CD8-positive, alpha-beta memory T cell (primary cell): ENCODE results near the gene NACC2. TPM values are rescaled to one million over a fixed set of nuclear protein-coding genes. Genes with fewer than 3 reads are reported as not detected.
A peak's percentile ranks its signal among the peaks of the same experiment; 100 is the strongest.

Source experiments
- CTCF ChIA-PET: fragments of 350-600 bp; sonication (Branson Sonifier 250); formaldehyde crosslinking; loops from one replicate; lab custom pipeline; 2021; ENCODE audit warnings: antibody characterized with exemption; lab: Charles Lee
- POLR2A ChIA-PET: fragments of 350-600 bp; sonication (Branson Sonifier 250); formaldehyde crosslinking; loops from one replicate; lab custom pipeline; 2021; ENCODE audit warnings: antibody characterized with exemption; lab: Charles Lee
- DNase-seq, 5 donors: peaks; one replicate each; pipeline versions ENCODE4 v3.0.0 to v3.0.0-alpha.2; 2020 to 2022; ENCODE audit warnings: mixed read lengths in 1 of 5
- H3K27ac ChIP-seq: one replicate; pipeline ENCODE4 v1.7.0; 2013; ENCODE audit warnings: low read depth, mild to moderate bottlenecking, low read length, moderate library complexity
- H3K27me3 ChIP-seq: 2 replicates; pipeline ENCODE4 v1.7.0; 2013; ENCODE audit warnings: low read length, mild to moderate bottlenecking; ENCODE audit not compliant: insufficient read depth, poor library complexity, severe bottlenecking
- H3K36me3 ChIP-seq: 2 replicates; pipeline ENCODE4 v1.7.0; 2013; ENCODE audit warnings: mild to moderate bottlenecking, low read length, moderate library complexity; ENCODE audit not compliant: insufficient read depth
- H3K4me1 ChIP-seq: 2 replicates; pipeline ENCODE4 v1.7.0; 2013; ENCODE audit warnings: mild to moderate bottlenecking, low read length, moderate library complexity; ENCODE audit not compliant: insufficient read depth
- H3K4me3 ChIP-seq: 2 replicates; pipeline ENCODE4 v1.7.0; 2013; ENCODE audit warnings: mild to moderate bottlenecking, low read length
- H3K9me3 ChIP-seq: 2 replicates; pipeline ENCODE4 v1.7.0; 2013; ENCODE audit warnings: mild to moderate bottlenecking, low read length
- H3K27ac Mint-ChIP-seq, 8 donors: one replicate each; pipeline ENCODE4 v1.8.0; 2020 to 2021; ENCODE audit warnings: mixed read lengths in 8 of 8, mild to moderate bottlenecking in 6 of 8, inconsistent platforms in 3 of 8, moderate library complexity in 3 of 8
- H3K27me3 Mint-ChIP-seq, 2 donors: one replicate each; pipeline ENCODE4 v1.8.0; 2020 to 2021; ENCODE audit warnings: mixed read lengths in 2 of 2, mild to moderate bottlenecking in 1 of 2, moderate library complexity in 1 of 2
- H3K36me3 Mint-ChIP-seq, 3 donors: one replicate each; pipeline ENCODE4 v1.8.0; 2020 to 2021; ENCODE audit warnings: mixed read lengths in 3 of 3, inconsistent platforms in 1 of 3, mild to moderate bottlenecking in 1 of 3
- H3K4me1 Mint-ChIP-seq, 3 donors: one replicate each; pipeline ENCODE4 v1.8.0; 2020 to 2021; ENCODE audit warnings: mixed read lengths in 3 of 3, inconsistent platforms in 1 of 3, mild to moderate bottlenecking in 1 of 3
- H3K4me3 Mint-ChIP-seq, 7 donors: one replicate each; pipeline ENCODE4 v1.8.0; 2020 to 2021; ENCODE audit warnings: mixed read lengths in 7 of 7, mild to moderate bottlenecking in 6 of 7, moderate library complexity in 4 of 7, inconsistent platforms in 2 of 7
- H3K9me3 Mint-ChIP-seq, 5 donors: one replicate each; pipeline ENCODE4 v1.8.0; 2020 to 2022; ENCODE audit warnings: mixed read lengths in 5 of 5, mild to moderate bottlenecking in 3 of 5, moderate library complexity in 2 of 5, inconsistent platforms in 1 of 5
- polyA plus RNA-seq: library from polyadenylated mRNA; unstranded; fragments of 300-500 nt; fragmentation: Illumina TruSeq; gene quantifications from one replicate; pipeline ENCODE4 v1.2.3, GENCODE V29; 2021
- total RNA-seq, 2 experiments: library from RNA; stranded (reverse); gene quantifications; one replicate each; pipeline ENCODE4 v1.2.3, GENCODE V29; 2021

Gene NACC2
- total and polyA plus RNA-seq, 3 experiments from 2014 or later: 2.9 to 9.1 (median 9.0) TPM

- no peaks in the 10 kb centered on the region for H3K9me3 ChIP-seq
- H3K27ac ChIP-seq: no peak overlapping the region
- no peaks in the 10 kb centered on the region for H3K36me3 ChIP-seq
- H3K27me3 ChIP-seq: peaks cover 8% of the 10 kb centered on the region
- Mint-ChIP-seq H3K9me3 (no peaks in the 10 kb centered on the region), H3K27ac (no peak overlapping the region), H3K4me1 (no peaks in the 10 kb centered on the region), H3K4me3 (no peak overlapping the region), H3K36me3 (no peaks in the 10 kb centered on the region), H3K27me3 (peaks cover 12 to 20% of the 10 kb centered on the region in 2 donors)
- CTCF ChIA-PET: interaction anchor here (0.7 kb wide), 1 partner anchor 12 kb away, joined by 3 read pairs; no protein-coding TSS in a partner anchor
- H3K4me3 ChIP-seq: no peak overlapping the region
- POLR2A ChIA-PET: no interaction called here
- no peak for DNase-seq
- H3K4me1 ChIP-seq: no peaks in the 10 kb centered on the region
These were observed 45.0 kb upstream of the NACC2 start for GRCh38 chr9:136140046-136140445.

DNA sequence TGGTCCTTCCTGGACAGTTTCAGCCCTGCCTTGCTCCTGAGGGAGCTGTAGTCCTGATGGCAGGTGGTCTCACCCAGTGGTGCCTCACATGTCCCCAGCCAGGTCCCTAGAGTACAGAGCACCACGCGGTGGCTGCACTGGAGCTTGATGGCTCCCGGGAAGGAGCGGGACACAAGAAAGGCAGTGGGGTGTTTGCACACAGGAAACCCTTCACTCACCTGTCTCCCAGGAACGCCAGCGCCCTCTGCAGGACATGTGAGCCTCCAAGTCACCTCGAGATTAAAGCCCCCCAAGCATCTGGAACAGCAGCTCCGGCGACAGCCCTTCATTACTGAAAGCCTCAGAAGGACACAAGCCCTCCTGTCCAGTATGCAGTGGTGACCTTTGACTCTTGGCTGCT, 43.5 kb upstream of the NACC2 start:
- H3K27me3 ChIP-seq: peaks cover 4% of the 10 kb centered on the region
- H3K4me3 ChIP-seq: no peak overlapping the region
- no peaks in the 10 kb centered on the region for H3K36me3 ChIP-seq
- DNase-seq: peak in 3 of 5 donors; percentile 15 to 31 (median 23)
- H3K4me1 ChIP-seq: no peaks in the 10 kb centered on the region
- H3K36me3 Mint-ChIP-seq: peaks cover 0 to 3% (median 0%) of the 10 kb centered on the region in 3 donors
- H3K9me3 Mint-ChIP-seq: no peaks in the 10 kb centered on the region
- H3K9me3 ChIP-seq: no peaks in the 10 kb centered on the region
- no peak overlapping the region for H3K27ac ChIP-seq
- POLR2A ChIA-PET: no interaction called here
- CTCF ChIA-PET: no interaction called here
- H3K4me3 Mint-ChIP-seq: no peak overlapping the region
- peaks cover 0 to 9% (median 4%) of the 10 kb centered on the region in 3 donors for H3K4me1 Mint-ChIP-seq
- no peak overlapping the region for H3K27ac Mint-ChIP-seq
- peaks cover 19 to 20% of the 10 kb centered on the region in 2 donors for H3K27me3 Mint-ChIP-seq

GRCh38 chr9:136137321-136138265, 42.5 kb upstream of the NACC2 start:
- Histone ChIP-seq H3K4me3 (no peak overlapping the region), H3K9me3 (no peaks in the 10 kb centered on the region), H3K4me1 (no peaks in the 10 kb centered on the region), H3K27me3 (peaks cover 4% of the 10 kb centered on the region), H3K27ac (no peak overlapping the region), H3K36me3 (no peaks in the 10 kb centered on the region)
- peaks cover 0 to 3% (median 0%) of the 10 kb centered on the region in 3 donors for H3K36me3 Mint-ChIP-seq
- H3K9me3 Mint-ChIP-seq: no peaks in the 10 kb centered on the region
- no peak overlapping the region for H3K27ac Mint-ChIP-seq
- ChIA-PET POLR2A (no interaction called here), CTCF (no interaction called here)
- H3K4me1 Mint-ChIP-seq: peaks cover 0 to 10% (median 4%) of the 10 kb centered on the region in 3 donors
- H3K4me3 Mint-ChIP-seq: no peak overlapping the region
- no peak for DNase-seq
- H3K27me3 Mint-ChIP-seq: peaks cover 21% of the 10 kb centered on the region in 2 donors

DNA sequence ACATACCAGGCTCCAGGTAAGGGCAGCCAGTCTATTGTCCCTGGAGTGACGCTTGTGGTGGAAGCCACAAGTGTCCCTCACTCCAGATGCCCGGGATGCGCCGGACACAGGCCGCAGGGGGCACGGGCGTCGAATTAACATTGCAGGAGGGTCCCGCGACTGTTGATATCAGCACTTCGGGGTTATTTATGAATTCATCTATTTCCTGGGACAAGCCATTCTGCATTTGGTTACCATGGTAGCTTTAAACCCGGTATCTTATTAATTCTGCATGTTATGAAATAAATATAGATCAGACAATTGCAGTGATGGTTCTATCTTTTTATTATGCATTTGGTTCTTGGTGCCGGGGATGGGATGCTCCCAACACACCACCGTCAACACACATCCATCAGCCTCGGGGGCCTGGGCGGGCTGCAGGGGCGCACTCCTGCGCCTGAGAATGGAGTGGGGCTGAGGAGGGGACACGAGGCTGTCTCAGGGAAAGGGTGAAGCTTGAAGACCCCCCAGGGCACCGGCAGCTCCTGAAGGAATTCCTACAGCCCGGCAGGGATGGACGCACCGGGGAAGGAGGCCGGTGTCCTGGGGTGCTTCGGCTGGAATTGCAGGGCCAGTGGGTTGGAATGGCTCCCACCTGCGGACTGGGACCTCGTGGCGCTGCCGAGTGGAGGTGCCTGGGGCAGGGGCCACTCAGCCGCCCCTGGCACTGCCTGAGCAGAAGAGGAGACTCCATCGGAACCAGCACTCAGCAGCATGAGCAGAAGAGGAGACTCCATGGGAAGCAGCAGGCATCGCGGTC, 41.2 kb upstream of the NACC2 start:
- peaks cover 23 to 27% of the 10 kb centered on the region in 2 donors for H3K27me3 Mint-ChIP-seq
- Histone ChIP-seq H3K27ac (no peak overlapping the region), H3K9me3 (no peaks in the 10 kb centered on the region), H3K4me3 (no peak overlapping the region), H3K36me3 (no peaks in the 10 kb centered on the region), H3K27me3 (peaks cover 4% of the 10 kb centered on the region), H3K4me1 (no peaks in the 10 kb centered on the region)
- DNase-seq: no peak
- POLR2A ChIA-PET: no interaction called here
- H3K4me3 Mint-ChIP-seq: no peak overlapping the region
- H3K27ac Mint-ChIP-seq: no peak overlapping the region
- peaks cover 0 to 13% (median 4%) of the 10 kb centered on the region in 3 donors for H3K4me1 Mint-ChIP-seq
- CTCF ChIA-PET: no interaction called here
- H3K9me3 Mint-ChIP-seq: no peaks in the 10 kb centered on the region
- peaks cover 0 to 3% (median 0%) of the 10 kb centered on the region in 3 donors for H3K36me3 Mint-ChIP-seq

DNA sequence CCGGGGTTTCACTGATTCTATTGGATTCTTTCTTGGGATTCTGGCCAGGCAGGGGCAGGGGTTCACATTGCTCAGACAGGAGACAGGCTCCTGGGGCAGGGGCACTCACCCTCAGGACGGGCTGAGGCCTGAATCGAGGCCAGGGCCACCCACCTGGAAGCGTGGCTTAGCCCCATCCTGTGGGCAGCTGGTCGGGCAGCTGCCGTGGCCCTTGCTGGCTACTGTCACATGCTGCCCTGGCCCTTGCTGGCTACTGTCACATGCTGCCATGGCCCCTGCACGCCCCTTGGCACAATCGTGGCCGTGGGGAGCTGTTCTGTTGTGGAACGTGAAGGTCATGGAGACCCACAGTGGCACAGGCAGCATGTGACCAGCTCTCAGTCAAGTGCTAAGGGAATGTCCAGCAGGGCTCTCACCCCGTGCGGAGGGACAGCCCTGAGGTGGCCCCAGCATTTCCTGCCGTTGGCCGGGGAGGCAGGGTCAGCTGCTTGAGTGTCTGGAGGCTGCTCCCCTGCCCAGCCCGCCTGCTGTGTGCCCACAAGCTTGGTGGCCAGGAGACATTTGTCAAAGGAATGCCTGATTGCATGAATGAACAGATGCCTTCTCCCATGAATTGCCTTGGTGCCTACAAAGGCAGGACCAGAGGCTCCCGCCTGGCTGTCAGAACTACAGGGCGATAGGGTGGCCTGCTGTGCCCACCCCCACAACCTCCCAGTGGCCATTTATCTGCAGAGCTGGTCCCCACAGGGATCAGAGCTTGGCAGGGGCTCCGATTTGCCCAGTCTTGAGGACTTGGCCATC, 40.4 kb upstream of the NACC2 start:
- no peak overlapping the region for H3K27ac Mint-ChIP-seq
- no peak overlapping the region for H3K27ac ChIP-seq
- no peaks in the 10 kb centered on the region for H3K9me3 ChIP-seq
- H3K27me3 Mint-ChIP-seq: peaks cover 23 to 27% of the 10 kb centered on the region in 2 donors
- no peak overlapping the region for H3K4me3 Mint-ChIP-seq
- H3K36me3 ChIP-seq: no peaks in the 10 kb centered on the region
- H3K9me3 Mint-ChIP-seq: no peaks in the 10 kb centered on the region
- no peak overlapping the region for H3K4me3 ChIP-seq
- peaks cover 7% of the 10 kb centered on the region for H3K27me3 ChIP-seq
- H3K4me1 Mint-ChIP-seq: peaks cover 0 to 13% (median 4%) of the 10 kb centered on the region in 3 donors
- CTCF ChIA-PET: no interaction called here
- no peak for DNase-seq
- H3K36me3 Mint-ChIP-seq: peaks cover 0 to 3% (median 0%) of the 10 kb centered on the region in 3 donors
- no peaks in the 10 kb centered on the region for H3K4me1 ChIP-seq
- POLR2A ChIA-PET: interaction anchor here (0.7 kb wide), 1 partner anchor 134 kb away, joined by 3 read pairs; no protein-coding TSS in a partner anchor

GRCh38 chr9:136133959-136134484, 38.9 kb upstream of the NACC2 start:
- Mint-ChIP-seq H3K9me3 (no peaks in the 10 kb centered on the region), H3K27ac (no peak overlapping the region), H3K27me3 (peaks cover 26 to 39% of the 10 kb centered on the region in 2 donors), H3K4me3 (peak overlapping the region in 6 of 7 donors; percentile 47 to 83 (median 60)), H3K36me3 (peaks cover 0 to 3% (median 0%) of the 10 kb centered on the region in 3 donors), H3K4me1 (peaks cover 0 to 13% (median 4%) of the 10 kb centered on the region in 3 donors)
- Histone ChIP-seq H3K4me1 (no peaks in the 10 kb centered on the region), H3K9me3 (no peaks in the 10 kb centered on the region), H3K27me3 (peaks cover 7% of the 10 kb centered on the region), H3K4me3 (no peak overlapping the region), H3K36me3 (no peaks in the 10 kb centered on the region), H3K27ac (no peak overlapping the region)
- ChIA-PET CTCF (no interaction called here), POLR2A (no interaction called here)
- no peak for DNase-seq

- Mint-ChIP-seq H3K4me1 (peaks cover 0 to 13% (median 4%) of the 10 kb centered on the region in 3 donors), H3K27me3 (peaks cover 26 to 39% of the 10 kb centered on the region in 2 donors), H3K36me3 (peaks cover 0 to 3% (median 0%) of the 10 kb centered on the region in 3 donors), H3K9me3 (no peaks in the 10 kb centered on the region), H3K27ac (no peak overlapping the region), H3K4me3 (peak overlapping the region in 6 of 7 donors; percentile 47 to 64 (median 55))
- peak in 1 of 5 donors; percentile 23 for DNase-seq
- H3K27me3 ChIP-seq: peaks cover 7% of the 10 kb centered on the region
- H3K9me3 ChIP-seq: no peaks in the 10 kb centered on the region
- no peaks in the 10 kb centered on the region for H3K36me3 ChIP-seq
- CTCF ChIA-PET: no interaction called here
- no peaks in the 10 kb centered on the region for H3K4me1 ChIP-seq
- no peak overlapping the region for H3K27ac ChIP-seq
- POLR2A ChIA-PET: no interaction called here
- no peak overlapping the region for H3K4me3 ChIP-seq
These were observed 38.3 kb upstream of the NACC2 start for GRCh38 chr9:136133191-136133958.
